RWPE2 (cell line): Measurements from ENCODE around the gene PPP2CA.

Experiments used
- ATAC-seq: fragments of 200-7000 bp; cut with Tn5 transposase; 3 replicates; pipeline ENCODE4 v1.9.1; 2021; ENCODE audit warnings: low read depth
- DNase-seq: peaks from one replicate; pipeline ENCODE4 v3.0.0-alpha.2; 2020; ENCODE audit warnings: low spot score
- H3K27ac ChIP-seq: fragments of 450-650 bp; 2 replicates; pipeline ENCODE4 v1.5.1; 2017; ENCODE audit warnings: mild to moderate bottlenecking; ENCODE audit not compliant: poor library complexity, severe bottlenecking
- H3K27me3 ChIP-seq: fragments of 250-450 bp; sonication (Bioruptor Pico); 2 replicates; pipeline ENCODE4 v1.5.1; 2021; ENCODE audit warnings: mild to moderate bottlenecking, moderate library complexity; ENCODE audit not compliant: insufficient read depth, poor library complexity, severe bottlenecking
- H3K36me3 ChIP-seq: fragments of 250-450 bp; sonication (Bioruptor Pico); 2 replicates; pipeline ENCODE4 v1.5.1; 2020; ENCODE audit warnings: low read depth, mild to moderate bottlenecking, moderate library complexity
- H3K4me1 ChIP-seq: fragments of 250-450 bp; sonication (Bioruptor Pico); 2 replicates; pipeline ENCODE4 v1.5.1; 2021; ENCODE audit warnings: mild to moderate bottlenecking, moderate library complexity; ENCODE audit not compliant: insufficient read depth, poor library complexity, severe bottlenecking
- H3K4me3 ChIP-seq: fragments of 250-450 bp; sonication (Bioruptor Pico); 2 replicates; pipeline ENCODE4 v1.5.1; 2021; ENCODE audit warnings: mild to moderate bottlenecking, moderate library complexity; ENCODE audit not compliant: severe bottlenecking
- H3K9me3 ChIP-seq: fragments of 250-450 bp; sonication (Bioruptor Pico); 2 replicates; pipeline ENCODE4 v1.5.1; 2021; ENCODE audit warnings: mild to moderate bottlenecking, moderate library complexity; ENCODE audit not compliant: severe bottlenecking
- CTCF ChIP-seq: fragments of 450-650 bp; IDR thresholded peaks from one replicate; pipeline ENCODE4 v1.5.1; 2017; ENCODE audit warnings: mild to moderate bottlenecking, moderate library complexity; ENCODE audit not compliant: poor library complexity, severe bottlenecking

Gene PPP2CA

GRCh38 chr5:134178096-134178419 is 47.8 kb downstream of the PPP2CA start:
- DNase-seq = no peak
- ATAC-seq = no peak
- peak overlapping the region; percentile 90 for H3K27ac ChIP-seq
- H3K4me3 ChIP-seq = no peak overlapping the region
- H3K9me3 ChIP-seq = no peaks in the 10 kb centered on the region
- H3K4me1 ChIP-seq = peaks cover 16% of the 10 kb centered on the region
- no peak for TF ChIP-seq CTCF
- no peaks in the 10 kb centered on the region for H3K27me3 ChIP-seq
- peaks cover 9% of the 10 kb centered on the region for H3K36me3 ChIP-seq

- peaks cover 16% of the 10 kb centered on the region for H3K4me1 ChIP-seq
- ATAC-seq = peak; percentile 63
- no peaks in the 10 kb centered on the region for H3K27me3 ChIP-seq
- H3K27ac ChIP-seq = peak overlapping the region; percentile 90
- DNase-seq = no peak
- no peak for TF ChIP-seq CTCF
- peak overlapping the region; percentile 75 for H3K4me3 ChIP-seq
- H3K9me3 ChIP-seq = no peaks in the 10 kb centered on the region
- peaks cover 13% of the 10 kb centered on the region for H3K36me3 ChIP-seq
Measured at GRCh38 chr5:134177369-134178095, 48.3 kb downstream of the PPP2CA start.

GRCh38 chr5:134176511-134177368 is 49.1 kb downstream of the PPP2CA start, which contains the start of gene SKP1:
TSS of gene SKP1 (minus strand) at chr5:134176950. CDS start at chr5:134174022, 2,928 bp downstream.
- Histone ChIP-seq H3K36me3 (peaks cover 21% of the 10 kb centered on the region), H3K4me1 (peaks cover 16% of the 10 kb centered on the region), H3K9me3 (no peaks in the 10 kb centered on the region), H3K27ac (peak within 1 kb of the TSS; percentile 90), H3K27me3 (no peaks in the 10 kb centered on the region), H3K4me3 (peak within 1 kb of the TSS; percentile 75)
- peak; percentile 82 for DNase-seq
- ATAC-seq = peak; percentile 62
- TF ChIP-seq CTCF = no peak

- H3K9me3 ChIP-seq = no peaks in the 10 kb centered on the region
- peaks cover 28% of the 10 kb centered on the region for H3K36me3 ChIP-seq
- no peak for TF ChIP-seq CTCF
- no peak for DNase-seq
- H3K4me3 ChIP-seq = peak overlapping the region; percentile 75
- peak; percentile 22 for ATAC-seq
- no peaks in the 10 kb centered on the region for H3K27me3 ChIP-seq
- peak overlapping the region; percentile 90 for H3K27ac ChIP-seq
- peaks cover 16% of the 10 kb centered on the region for H3K4me1 ChIP-seq
Measured at GRCh38 chr5:134175921-134176510, 49.9 kb downstream of the PPP2CA start.
